Fibroblast of skin of abdomen (primary cell): ENCODE results near the gene CLEC2D.
"Not testable (repeated sequence)": the region's sequence is repeated elsewhere in the genome, so short reads cannot be mapped to it uniquely, and the experiment has no call there.

Experiments
- DNase-seq: peaks from one replicate; pipeline ENCODE4 v3.0.0-alpha.2; 2013

The CLEC2D gene

GRCh38 chr12:9700606-9700956, 31.1 kb downstream of the CLEC2D start:
- DNase-seq, result no peak

DNA sequence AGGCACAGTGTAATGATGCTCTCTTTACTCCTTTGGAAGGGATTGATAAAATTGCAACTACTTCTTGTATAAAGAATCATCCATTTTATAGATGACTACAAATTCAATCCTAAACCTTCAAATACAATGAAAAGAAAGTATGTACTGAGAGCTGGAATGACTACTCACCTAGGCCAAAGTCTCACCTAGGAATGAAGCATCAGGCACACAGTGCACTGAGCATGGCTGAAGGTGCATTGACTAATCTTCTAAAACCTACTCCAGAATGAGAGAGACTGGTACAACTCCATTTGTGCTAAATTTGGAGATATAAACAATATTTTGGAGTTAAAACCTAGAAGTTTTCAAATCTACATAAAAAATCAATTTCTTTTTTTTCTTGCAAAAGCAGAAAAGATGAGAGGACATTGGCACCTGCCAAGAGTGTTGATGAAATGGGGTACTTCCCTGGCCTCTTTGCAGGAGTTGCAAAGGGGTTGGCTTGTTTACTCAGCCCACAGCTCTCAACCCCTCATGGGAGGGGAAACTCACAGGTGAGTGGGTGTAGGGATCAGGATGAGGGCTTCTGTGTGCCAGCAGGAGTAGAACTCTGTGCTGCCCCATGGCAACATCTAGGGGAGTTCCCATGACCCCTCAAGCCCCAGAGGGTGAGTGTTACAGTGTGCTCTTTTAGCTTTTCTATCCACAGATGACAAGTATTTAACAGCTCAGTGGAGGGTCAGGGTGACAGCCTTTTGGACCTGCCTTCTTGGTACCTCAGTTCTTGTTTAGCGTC, 32.1 kb downstream of the CLEC2D start:
- no peak for DNase-seq

DNA sequence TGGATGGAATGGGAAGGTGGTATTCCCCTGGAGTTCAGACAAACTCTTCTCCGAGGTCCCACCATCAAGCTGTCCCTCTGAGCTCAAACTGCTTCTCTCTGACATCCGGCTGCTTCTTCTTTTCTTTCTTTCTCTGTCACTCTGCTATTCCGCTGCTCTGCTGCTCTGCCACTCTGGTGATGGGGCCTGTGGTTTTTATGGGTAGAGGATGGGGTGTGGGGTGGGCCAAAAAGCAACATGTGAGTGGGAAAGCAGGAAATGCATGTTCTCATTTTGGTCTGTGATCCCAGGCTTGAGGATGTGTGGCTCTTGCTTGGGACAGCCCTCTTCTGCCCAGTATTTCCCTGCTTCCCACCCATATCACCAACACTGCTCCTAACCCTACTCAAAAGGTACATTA, 32.7 kb downstream of the CLEC2D start:
- DNase-seq, result no peak

DNA sequence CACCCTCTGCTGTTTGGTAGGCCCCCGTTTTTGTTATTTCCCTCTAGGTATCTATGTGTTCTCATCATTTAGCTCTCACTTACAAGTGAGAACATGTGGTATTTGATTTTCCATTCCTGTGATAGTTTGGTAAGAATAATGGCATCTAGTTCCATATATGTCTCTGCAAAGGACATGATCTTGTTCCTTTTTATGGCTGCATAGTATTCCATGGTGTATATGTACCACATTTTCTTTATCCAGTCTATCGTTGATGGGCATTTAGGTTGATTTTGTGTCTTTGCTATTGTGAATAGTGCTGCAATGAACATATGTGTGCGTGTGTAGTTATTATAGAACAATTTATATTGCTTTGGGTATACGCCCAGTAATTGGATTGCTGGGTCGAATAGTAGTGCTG, 35.0 kb downstream of the CLEC2D start:
- not testable (repeated sequence) for DNase-seq

DNA sequence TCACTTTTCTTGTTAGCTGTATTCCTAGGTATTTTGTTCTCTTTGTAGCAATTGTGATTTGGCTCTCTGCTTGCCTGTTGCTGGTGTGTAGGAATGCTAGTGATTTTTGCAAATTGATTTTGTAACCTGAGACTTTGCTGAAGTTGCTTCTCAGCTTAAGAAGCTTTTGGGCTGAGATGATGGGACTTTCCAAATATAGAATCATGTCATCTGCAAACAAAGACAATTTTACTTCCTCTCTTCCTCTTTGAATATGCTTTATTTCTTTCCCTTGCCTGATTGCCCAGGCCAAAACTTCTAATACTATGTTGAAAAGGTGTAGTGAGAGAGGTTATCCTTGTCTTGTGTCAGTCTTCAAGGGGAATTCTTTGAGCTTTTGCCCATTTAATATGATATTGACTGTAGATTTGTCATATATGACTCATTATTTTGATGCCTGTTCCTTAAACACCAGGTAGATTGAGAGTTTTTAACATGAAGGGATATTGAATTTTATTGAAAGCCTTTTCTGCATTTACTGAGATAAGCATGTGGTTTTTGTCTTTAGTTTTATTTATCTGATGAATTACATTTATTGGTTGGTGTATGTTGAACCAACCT, 36.7 kb downstream of the CLEC2D start:
- DNase-seq, result no peak

GRCh38 chr12:9707356-9707755, 37.8 kb downstream of the CLEC2D start:
- no peak for DNase-seq

GRCh38 chr12:9707864-9708808, 38.6 kb downstream of the CLEC2D start:
- peak; percentile 52 for DNase-seq

DNA sequence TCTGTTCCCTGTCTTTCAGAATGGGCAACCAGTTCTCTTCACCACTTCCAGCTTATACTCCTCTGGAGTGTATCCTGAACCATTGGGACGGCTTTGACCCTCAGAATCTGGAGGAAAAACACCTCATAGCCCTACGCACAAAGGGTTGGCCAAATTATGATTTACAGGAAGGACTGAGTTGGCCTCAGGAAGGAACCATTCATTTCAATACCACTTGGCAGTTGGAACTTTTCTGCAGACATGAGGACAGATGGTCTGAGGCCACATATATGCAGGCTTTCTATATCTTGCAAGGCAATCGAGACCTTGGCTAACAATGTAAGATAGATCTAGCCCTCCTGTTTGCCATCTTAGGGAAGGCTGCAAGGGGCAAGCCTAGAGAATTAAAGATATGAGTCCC, 39.3 kb downstream of the CLEC2D start:
- DNase-seq, result no peak

GRCh38 chr12:9710584-9711375, 41.3 kb downstream of the CLEC2D start:
- DNase-seq, result no peak

- DNase-seq, result peak; percentile 38
Measured at GRCh38 chr12:9711664-9712063, 42.2 kb downstream of the CLEC2D start.

- DNase-seq, result not testable (repeated sequence)
Measured at GRCh38 chr12:9713032-9713558, 43.6 kb downstream of the CLEC2D start.

GRCh38 chr12:9717070-9717925, 47.8 kb downstream of the CLEC2D start:
- no peak for DNase-seq

- DNase-seq, result no peak
Measured at GRCh38 chr12:9718968-9719367, 49.5 kb downstream of the CLEC2D start.

DNA sequence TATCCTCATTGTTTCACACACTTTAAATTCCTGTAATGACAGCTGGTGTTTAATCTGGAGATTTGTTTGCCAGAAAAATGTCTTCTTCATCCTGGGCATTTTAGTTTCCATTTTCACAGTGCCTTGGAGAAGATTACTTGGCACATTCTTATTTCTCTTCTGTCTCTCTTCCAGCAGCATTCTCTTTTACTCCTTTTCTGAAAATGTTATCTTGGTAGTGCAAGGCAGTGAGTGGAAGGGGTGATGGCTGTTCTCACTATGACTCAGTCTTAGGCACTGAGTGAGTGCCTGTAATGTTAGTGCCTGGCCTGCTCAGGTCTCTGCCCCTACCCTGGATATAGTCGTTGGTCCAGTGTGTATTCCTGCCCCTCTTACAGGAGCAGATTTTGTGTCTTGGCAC, 50.3 kb downstream of the CLEC2D start:
- DNase-seq, result no peak

- peak; percentile 2 for DNase-seq
Measured at GRCh38 chr12:9721394-9722092, 52.0 kb downstream of the CLEC2D start.

- no peak for DNase-seq
Measured at GRCh38 chr12:9724023-9724422, 54.5 kb downstream of the CLEC2D start.

DNA sequence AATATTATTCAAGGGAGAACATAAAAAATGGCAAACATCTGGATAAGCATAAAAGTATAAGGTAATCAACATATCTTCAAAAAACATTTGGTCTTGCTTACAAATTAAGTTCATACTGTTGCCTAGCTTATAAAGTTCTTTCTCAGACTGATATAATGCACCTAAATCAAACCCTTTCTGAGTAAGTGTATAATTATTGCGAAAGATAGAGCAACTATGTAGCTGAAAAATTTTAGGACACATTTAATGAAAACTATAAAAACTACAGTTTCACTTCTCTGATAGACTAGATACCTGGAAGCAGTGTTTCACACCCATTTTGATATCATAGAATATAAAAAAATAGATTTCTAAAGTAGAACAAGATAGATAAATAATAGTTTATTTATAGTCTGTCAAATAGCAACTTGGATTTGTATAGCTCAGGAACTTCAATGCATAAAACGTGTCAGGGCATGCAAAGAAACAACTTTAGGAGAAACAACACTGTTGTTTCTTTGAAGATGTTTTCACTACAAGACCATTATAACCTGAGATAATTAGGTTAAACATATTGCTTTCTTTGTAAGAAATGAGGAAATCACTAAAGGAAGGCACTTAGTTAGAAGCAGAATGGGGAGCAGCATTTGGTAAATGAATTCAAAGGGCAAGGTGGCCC, 55.8 kb downstream of the CLEC2D start:
- DNase-seq, result no peak

DNA sequence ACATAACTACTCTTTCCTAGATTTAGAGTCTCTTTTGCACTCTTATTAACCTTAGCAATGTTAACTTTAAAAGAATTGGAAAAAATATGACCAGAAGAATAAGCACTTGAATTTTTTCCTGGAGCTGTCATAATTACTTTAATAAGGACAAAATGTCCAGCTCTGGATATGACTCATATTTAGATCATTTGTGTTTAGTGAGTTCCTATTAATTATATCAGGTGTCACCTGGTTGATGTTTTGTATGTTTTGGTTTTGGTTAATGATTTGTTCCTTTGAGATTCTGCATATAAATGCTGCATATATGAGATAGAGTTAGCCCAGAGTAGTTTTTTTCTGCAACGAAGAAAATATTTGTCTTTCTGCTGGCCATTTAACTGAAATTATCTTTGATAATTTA, 58.3 kb downstream of the CLEC2D start:
- no peak for DNase-seq

DNA sequence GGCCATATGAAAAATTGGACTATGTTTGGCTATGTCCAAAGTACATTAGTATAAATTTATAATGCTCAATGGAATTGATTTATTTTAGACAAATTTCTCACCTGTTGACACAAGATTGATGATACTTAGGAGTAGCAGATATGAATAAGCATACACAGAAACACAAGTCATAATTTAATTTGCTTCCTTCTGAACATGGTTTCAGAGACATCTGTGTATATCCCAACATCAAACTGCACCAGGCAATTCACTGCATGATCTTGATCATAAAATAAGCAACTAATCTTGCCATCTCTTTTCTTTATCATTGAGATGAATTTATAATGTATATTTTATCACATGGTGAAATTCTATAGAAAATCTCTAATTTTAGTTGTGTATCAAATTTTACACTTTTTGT, 59.6 kb downstream of the CLEC2D start:
- DNase-seq, result no peak

- DNase-seq, result no peak
Measured at GRCh38 chr12:9730011-9730410, 60.5 kb downstream of the CLEC2D start.
